SU-DHL-6 (cell line): ENCODE measurements around the gene TXNRD2.

Experiments
- CTCF ChIP-seq: fragments of 200-600 bp; sonication (generic); IDR thresholded peaks from one replicate; pipeline ENCODE4 v1.5.1; 2017; ENCODE audit warnings: antibody characterized with exemption, mild to moderate bottlenecking, low read length, moderate library complexity; ENCODE audit not compliant: insufficient read depth, poor library complexity, severe bottlenecking
- EZH2phosphoT487 ChIP-seq: fragments of 200-600 bp; sonication (generic), shearing (Covaris generic); conservative IDR thresholded peaks from 2 replicates; pipeline ENCODE4 v1.6.1; 2018; ENCODE audit warnings: mild to moderate bottlenecking, antibody characterized with exemption, low read length, moderate library complexity, mixed read lengths

- TF ChIP-seq CTCF, result no peak
- no peak for TF ChIP-seq EZH2phosphoT487
Measured at GRCh38 chr22:19909350-19910179, 32.1 kb downstream of the TXNRD2 start.
